GM21825 (cell line): Measurements from ENCODE around the gene ZKSCAN5.

Experiments used
- ATAC-seq: cut with Tn5 transposase; IDR thresholded peaks from one replicate; pipeline ENCODE4 v1.9.1; 2021; ENCODE audit warnings: mild to moderate bottlenecking, moderate library complexity; ENCODE audit not compliant: unreplicated experiment

The ZKSCAN5 gene

DNA sequence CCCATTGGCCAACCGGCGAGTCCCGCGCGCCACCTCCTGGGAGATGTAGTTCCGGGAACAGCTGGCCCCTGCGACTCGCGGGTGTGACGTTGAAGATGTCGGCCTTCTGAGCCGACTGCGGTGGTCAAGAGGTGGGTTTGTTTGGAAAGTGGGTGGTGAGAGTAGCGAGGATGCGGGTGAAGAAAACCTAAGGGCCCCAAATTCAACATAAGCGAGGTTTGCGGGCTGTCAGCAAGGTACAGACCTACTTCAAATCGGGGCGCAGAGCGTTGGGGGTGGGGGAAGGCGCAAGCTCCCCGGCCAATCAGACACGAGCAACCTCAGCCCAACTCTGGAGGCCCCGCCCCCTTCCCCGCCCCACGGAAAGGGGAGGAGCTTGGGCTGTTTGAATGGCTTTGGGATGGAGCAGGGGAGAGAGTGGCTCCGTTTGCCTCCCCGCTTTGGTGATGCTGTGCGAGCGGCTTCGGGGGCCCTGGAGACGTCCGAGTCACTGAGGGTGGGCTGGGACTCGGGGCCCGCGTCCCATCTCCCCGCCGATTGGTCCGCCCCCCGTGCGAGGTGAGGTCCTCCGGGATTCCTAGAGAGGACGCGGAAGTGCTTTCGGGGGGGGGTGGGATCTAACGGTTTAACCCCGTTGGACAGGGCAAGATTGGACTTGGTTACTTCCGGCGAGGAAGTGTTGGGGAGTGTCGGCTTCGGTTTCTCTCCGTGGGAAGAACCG, at the start of gene ZKSCAN5:
Gene ZKSCAN5 (plus strand): TSS at position 60 of the 721 bp plus-strand sequence. CDS start 1,383 bp downstream, outside the sequence.
- peak; percentile 75 for ATAC-seq

DNA sequence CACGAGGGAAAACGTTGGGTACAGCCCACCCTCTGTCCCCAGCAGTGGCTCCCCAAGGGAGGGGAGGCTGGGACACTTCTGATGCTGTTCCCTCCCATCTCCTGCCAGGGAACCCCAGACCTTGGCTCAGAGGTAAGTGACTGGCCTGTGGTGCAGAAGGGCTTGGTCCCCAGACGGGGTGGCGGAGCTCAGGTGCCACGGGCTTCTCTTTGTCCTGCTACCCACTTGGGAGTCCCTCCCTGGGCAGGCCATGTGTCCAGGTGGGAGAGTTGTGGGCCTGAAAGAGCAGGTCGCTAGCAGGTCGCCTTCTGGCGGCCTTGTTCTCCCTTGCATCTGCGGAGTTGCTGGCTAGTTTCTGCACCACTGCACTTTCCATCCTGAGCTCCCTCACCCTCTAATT, 48.6 kb upstream of the ZKSCAN5 start:
- no peak for ATAC-seq

DNA sequence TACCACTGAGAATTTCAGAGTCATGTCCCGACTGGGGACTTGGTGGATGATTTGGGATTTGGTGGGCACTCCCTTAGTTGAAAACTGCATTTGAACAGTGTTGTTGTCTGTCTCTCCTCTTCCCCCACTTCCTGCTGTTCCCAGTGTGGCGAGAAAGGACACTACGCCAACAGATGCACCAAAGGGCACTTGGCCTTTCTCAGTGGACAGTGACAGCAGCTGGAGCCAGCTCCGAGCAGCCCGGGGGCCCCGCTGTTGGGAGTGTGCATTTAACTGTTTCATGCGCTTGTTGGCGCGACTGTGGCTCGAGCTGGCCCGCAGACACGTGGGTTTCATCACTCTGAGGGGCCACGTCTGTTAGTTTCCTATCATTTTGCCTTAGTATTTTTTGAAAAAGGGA, 48.2 kb upstream of the ZKSCAN5 start:
- ATAC-seq: no peak

DNA sequence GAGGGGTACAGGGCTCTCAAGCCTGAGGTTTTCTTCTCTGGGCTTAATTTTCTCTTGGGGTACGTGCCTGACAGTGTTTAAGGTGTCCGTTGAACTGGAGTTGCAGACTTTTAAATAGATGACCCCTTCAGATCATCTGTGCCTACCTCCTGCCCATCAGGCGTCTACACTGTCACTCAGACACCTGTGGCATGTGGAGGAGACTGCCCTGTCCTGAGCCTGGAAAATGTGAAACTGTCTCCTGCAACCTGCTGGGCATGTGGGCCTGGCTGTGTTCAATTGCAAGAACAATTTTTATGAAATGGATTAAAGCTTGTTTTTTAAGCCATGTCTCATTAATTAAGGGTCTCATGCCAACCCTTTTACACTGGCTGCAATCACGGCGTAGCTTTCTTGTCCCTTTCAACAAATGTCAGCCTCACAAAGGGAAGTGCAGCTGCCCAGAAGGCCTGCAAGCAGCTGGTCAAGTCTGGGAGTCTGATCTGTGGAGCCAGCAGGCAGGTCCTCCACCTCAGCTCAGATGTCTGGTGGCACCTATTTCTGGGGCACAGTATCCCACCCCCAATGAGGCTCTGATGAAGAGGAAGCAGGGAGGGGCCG, 47.3 kb upstream of the ZKSCAN5 start:
- no peak for ATAC-seq

DNA sequence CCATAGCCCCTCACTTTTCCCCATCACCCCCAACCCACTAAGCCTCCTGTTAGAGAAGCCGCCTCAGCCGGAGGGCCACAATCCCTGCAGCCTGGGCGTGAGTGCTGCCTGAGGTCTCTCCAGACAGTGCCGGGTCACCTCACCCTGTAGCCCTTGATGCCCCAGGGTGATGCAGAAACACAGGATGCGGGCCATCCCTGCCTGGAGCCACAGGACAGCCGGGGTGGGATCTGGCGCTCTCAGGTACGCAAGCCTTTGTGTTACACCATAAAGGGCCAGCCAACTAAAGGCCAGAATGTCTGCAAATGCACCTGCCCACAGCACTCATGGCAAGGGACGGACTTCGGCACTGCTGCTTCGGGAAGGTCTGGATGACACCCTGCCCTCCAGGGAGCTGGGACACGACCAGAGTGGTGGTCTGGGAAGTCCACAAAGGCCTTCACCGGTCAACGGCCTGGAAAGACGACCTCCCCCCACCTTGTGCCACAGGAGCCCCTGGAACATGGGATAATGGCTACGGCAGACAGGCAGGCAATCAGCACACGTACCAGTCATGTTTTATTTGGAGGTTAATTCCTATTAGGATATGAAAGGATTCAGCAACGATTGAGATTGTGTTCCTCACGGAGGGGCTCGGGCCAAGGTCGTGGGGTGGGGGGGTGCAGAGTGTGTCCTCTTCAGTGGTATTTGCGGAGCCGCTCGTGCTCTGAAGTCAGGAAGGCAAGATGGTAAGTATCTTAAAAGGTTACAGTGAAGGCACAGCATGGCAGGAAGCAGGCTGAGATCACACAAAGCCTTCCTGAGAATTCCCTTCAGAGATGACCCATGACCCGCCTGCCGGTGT, 46.6 kb upstream of the ZKSCAN5 start:
- no peak for ATAC-seq

DNA sequence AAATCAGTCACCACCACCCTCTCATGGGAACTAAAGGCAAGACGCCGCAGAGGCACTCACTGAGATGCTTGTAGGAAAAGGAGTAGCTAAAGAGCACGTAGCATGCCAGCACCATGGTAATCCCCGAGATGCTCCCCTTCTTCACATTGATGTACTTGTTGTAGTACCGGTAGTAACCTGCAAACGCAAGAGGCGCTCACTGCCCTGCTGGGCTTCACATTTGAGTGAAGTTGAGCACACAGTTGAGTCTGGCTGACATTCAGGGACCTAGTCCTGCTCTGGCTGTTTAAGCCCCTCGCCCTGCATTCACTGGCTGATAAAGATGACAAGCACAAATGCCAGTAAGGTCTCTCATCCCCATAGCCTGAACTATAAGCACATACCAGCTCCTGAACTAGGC, 45.4 kb upstream of the ZKSCAN5 start:
- no peak for ATAC-seq

DNA sequence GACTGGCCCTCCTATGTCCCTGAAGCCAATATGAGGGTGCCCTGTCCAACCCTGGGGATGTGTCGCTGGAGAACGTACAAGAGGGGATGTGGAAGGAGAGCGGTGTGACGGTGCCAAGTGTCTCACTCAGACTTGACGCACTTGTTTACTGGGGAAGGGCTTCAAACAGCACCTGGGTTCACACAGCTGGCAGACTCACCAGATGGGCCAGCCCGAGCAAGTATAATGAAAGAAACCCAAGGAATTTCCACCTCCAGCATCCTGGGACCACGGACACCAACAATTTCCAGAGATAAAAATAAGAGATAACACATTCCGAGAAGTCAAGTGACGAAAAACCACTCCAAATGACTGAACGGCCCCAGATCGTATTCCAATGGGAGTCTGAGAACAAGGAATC, 43.8 kb upstream of the ZKSCAN5 start:
- ATAC-seq: no peak

DNA sequence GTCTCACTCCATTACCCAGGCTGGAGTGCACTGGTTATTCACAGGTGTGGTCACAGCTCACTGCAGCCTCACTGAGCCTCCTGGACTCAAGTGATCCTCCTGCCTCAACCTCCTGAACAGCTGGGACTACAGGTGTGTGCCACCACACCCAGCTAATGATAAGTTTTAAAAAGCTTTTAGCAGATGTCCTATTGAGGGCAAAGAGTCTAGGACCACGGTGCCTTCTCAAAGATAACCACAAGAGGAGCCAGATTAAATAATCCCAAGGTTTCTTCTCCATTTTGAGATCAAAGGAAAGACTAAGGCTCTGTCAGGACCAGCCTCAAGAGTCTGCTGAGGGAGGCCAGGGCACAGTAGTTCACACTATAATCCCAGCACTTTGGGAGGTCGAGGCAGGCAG, 43.2 kb upstream of the ZKSCAN5 start:
- no peak for ATAC-seq

DNA sequence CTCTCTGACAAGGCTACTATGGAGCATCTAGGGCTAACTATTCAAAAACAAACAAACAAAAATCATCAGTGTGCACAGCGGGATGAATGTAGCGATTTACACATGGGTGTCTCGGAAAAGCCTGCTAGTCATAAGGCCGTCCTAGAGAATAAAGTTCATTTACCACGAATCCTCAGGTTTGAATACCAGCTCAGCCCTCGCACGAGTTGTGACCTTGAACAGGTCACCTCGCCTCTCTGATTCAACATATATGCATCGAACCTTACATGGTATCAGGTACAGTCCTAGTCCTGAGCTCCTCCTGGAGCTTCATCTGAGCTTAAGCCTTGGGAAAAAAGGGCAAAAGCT, 39.1 kb upstream of the ZKSCAN5 start:
- no peak for ATAC-seq

DNA sequence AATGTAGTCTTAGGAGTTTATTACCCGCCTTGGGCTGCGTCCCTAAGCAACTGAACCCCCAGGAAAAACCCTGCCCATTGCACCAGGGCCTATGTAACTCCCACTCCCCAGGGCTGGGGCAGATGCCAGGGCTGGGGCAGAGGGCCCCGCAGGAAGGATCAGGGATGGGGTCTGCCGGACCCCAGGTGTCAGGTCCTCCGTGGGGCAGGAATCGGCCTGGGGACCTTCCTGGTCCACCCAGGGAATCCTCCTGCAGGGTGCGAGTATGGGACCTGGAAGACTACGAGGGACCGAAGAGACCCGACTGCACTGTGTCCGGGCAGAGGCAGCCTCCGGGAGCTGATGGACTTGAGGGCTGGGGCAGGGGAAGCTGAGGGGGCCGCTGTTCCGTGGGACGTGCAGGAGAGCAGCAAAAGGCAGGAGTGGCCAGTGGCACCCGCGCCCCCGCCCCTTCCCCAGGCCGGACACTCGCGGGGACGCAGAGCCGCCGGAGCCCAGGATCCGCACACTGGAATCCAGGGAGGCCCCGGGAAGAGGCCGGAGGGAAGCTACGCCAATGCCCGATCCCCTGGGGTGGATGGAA, 36.0 kb upstream of the ZKSCAN5 start:
- ATAC-seq: no peak

DNA sequence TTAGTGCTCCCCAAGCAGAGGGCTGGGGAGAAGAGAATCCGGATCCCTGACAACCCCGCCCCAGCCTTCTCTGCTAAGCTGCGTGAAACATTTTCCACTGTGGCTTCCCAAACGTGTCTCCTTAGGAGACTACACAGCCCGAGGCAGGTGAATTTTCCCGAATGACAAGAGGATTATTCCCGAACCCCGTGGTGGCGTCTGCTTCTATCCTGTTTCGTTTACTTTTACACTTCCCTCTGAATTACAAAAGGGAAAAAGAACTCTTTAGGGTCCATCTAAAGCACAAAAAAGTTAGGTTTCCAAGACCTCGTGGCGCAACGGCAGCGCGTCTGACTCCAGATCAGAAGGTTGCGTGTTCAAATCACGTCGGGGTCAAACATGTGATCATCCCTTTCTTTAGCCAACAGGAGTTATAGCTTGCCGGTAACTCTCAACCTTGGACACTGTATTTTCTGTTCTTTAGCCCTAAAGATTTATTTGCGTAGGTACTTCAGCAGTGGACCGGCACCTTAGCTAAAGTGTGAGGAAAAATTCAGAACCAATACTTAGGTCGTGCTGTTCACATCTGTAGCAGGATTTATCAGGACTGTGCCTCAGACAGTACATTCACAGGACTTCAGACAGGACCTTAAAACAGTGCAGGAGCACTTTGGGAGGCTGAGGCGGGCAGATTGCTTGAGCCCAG, 34.9 kb upstream of the ZKSCAN5 start:
- ATAC-seq: no peak

DNA sequence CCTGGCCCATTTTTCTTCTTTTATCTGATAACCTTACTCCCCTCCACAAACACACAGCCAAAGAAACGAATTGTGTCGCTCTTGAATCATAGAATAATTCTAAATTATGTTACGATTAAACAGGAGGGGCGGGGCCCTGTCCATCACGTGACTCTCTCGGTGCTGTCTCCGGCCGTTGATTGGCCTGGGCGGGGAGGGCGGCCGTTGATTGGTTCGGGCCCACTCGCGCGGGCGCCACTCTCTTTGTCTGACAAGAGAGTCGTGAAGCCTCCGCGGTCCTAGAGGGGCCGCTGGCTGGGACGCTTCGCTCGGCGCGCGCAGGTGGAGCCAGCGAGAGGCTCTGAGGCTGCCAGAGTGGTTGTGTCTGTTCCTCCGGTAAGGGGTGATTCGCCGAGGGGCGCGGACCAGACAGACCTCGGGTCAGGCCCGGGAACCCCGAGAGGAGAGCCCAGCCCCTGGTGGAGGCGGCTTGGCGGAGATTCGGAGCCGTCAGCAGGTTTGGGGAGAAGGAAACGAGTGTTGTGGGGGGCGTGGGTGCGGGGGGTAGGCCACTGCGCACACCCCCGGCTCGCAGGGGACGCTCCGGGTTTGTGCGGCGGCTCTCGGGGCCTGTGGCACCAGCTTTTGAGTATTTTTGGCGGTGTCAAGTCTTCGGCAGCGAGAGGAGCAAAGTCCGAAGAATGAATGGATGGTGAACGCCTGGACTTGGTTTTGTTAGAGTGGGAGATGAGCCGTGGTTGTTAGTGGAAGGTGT, 31.7 kb upstream of the ZKSCAN5 start, which contains the start of gene ZNF789:
Gene ZNF789 (plus strand): TSS at position 330 of the 754 bp plus-strand sequence. CDS start 3,567 bp downstream, outside the sequence.
- ATAC-seq: peak; percentile 93

DNA sequence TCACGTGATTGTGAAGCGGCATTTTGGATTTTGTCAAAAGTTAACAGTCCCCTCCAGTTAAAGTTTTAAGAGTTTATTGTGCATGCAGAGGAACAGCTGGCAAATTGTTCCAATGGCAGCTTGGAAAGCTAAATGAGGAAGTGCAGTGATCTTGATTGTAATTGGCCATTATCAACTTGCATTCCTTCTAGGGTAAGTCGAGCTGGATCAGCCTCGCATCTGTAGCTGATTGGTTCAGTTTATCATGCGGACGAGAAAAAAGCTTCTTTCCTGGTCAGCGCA, 31.2 kb upstream of the ZKSCAN5 start:
- peak; percentile 20 for ATAC-seq

DNA sequence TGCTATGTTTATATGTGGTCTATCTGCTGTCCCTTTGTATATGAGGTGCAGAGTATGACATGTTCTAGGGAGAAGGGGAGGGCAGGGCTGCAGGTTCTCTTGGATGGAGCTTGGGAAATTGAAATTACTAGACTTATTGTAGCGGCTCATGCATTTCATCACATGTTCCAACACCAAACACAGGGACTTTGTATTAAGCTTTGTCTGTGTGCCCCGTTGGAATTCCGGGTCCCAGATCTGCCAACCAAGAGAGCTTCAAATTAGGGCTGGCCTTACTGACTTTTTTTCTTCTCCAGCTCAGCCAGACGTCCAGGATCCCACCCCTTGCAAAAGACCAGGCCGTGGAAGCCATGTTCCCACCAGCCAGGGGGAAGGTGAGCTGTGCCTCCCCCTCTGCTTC, 28.4 kb upstream of the ZKSCAN5 start:
- no peak for ATAC-seq

DNA sequence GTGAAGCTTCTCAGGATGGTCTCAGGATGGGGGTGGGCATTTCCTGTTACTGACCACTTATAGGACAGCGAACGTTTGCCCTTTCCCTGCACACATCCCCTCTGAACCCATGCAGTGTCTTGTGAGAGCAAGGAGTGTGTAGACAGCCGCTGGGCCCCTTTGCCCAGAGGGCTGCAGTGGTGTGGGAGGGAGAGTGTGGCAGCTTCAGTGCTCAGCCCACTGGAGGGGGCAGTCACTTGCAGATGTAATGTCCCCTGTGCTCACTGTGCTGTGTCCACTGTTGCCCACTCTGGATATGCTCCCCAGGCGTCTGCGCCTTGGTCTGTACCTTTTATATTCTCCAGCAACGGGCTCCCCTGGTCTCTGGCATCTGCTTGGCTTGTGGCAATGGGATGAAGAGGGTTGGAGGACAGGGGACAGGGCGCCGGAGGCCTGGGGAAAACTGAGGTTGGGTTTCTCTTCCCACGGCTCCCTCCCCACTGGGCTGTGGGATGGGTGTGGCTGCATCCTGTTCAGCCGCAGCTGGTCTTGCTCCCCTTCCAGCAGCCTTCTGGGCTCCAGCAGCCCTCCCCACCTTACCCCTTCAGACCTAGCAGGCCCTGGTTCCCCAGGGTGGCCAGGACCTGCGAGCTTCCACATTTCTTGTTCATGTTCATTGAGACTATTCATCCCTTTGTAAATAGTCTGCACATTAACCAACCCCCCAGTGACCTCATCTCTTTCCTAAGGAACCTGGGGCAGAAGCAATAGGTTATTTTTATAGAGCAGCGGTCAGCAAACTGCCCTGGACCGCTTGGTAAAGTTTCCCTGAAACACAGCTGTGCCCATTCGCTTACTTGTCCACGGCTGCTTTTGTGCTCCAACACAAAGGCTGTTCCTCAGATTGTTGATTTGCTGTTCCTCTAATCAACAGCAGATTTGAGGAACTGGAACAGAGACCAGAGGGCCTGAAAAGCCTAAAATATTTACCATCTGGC, 25.7 kb upstream of the ZKSCAN5 start:
- no peak for ATAC-seq

DNA sequence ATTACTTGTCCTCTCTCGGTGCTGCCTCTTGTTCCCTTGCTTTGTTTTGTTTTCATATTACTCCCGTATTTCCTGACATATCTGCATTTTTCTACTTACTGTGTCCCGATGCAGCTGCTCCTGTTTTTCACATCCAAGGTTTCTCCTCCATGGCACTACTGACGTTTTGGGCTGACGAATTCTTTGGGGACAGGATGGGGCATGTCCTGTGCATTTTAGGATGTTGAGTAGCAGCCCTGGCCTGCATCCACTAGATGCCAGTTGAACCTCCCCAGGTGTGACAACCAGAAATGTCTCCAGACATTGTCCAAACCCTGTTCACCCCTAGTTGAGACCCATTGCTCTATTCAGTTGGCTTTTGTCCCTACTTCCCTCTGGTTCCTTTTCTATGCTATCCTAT, 19.4 kb upstream of the ZKSCAN5 start:
- ATAC-seq: no peak

DNA sequence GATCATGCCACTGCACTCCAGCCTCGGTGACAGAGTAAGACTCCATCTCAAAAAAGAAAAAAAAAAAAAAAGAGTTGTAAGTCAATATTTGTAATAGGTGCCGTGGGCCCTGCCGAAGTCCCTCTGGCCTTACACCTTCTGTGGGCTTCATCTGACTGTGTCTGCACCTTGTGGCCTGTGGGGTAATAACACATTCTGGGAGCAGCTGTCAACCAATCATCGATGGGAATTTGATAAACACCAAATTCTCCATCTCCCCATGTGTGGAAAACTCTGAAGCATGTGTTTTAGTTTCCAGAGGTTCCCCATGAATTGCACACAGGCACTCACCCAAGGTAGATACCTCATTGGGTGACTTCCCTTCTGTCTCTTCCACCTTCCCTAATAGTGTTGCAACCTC, 15.2 kb upstream of the ZKSCAN5 start:
- no peak for ATAC-seq

DNA sequence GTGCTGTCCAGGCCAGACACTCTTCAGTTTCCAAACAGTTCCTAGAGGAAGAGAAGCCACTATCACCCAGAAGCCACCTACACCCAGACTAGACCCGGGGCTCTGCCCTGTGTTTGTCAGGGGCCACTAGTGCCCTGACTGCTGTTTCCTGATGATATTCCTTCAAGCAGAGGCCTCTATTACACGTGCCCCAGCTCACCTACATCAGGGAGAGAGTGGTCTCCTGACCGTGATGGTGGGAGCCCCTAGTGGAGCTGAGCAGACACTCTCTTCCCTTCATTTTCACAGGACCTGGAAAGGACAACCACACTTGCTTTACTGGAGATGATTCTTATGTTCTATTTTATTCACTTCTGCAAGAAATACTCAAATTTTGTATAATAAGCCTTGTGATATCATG, 13.6 kb upstream of the ZKSCAN5 start:
- ATAC-seq: no peak

DNA sequence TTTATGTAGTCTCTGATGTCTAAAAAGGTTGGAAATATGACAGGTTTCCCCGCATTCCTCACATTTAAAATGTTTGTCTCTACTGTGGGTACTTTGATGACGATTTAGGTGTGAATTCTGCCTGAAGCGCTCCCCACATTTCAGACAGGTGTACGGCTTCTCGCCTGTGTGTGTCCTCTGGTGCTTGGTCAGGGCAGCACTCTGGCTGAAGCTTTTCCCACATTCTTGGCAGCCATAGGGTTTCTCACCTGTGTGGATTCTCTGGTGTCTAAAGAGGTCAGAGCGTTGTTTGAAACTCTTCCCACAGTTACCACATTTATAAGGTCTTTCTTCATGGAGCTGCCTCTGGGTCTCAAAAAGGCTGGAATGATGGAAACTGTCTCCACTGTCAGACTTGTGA, 10.6 kb upstream of the ZKSCAN5 start:
- ATAC-seq: no peak
